NCI-H1436 (cell line): ENCODE data around the gene CERS4.
A peak's percentile ranks its signal among the peaks of the same experiment; 100 is the strongest.
"Not testable (repeated sequence)": the region's sequence is repeated elsewhere in the genome, so short reads cannot be mapped to it uniquely, and the experiment has no call there.

Experiments used
- DNase-seq: peaks from one replicate; lab custom pipeline; 2025; lab: John Stamatoyannopoulos, UW

Gene CERS4

DNA sequence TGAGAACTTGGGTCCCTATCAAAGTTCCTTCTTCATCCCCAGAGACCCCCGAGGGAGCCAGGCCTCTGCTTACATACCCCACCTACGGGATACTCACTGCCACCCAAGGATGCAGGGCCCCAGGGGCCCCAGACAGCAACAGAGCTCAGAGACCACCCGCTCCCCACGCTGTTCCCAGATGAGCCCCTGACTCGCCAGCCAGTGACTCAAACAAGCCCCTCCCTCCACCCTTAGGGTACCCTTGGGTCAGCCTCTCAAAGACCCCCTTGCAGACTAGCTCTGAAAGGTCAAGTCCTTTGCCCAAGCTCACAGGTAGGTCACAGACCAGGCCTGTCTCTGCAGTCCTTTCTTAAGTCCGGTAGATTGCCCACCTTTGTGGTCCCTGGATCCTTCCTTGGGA, 53.3 kb downstream of the CERS4 start:
- no peak for DNase-seq

- not testable (repeated sequence) for DNase-seq
Observed at GRCh38 chr19:8264248-8264647, 55.1 kb downstream of the CERS4 start.

DNA sequence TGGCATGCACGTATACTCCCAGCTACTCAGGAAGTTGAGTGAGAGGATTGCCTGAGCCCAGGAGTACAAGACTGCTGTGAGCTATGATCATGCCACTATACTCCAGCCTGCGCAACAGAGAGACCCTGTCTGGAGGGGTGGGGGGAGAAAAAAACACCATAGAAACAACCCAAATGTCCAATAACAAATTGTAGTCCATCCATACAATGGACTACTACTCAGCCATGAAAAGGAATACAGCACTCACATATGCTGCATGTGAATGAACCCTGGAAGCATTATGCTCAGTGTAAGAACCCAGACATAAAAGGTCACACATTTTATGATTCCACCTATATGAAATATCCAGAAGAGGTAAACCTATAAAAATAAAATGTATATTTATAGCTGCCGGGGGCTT, 56.7 kb downstream of the CERS4 start:
- DNase-seq, result no peak

DNA sequence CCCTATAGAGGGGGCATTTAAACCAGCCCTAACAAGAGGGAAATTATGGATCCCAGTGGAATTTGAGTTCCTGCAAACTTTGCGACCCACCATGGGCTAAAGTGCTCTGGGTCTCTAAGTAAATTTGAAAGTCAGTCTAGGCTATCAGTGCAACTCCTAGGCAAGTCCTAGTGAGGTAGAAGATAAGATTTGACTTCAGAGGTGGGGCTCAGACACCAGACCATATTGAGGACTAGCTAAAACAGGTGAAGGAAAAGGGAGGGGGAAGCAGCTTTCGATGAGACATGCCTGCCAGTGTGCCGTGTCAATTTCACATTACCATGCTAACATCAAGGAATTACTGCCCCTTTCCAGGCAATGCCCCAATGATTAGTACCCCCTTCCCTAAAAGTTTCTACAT, 60.6 kb downstream of the CERS4 start:
- no peak for DNase-seq

- DNase-seq, result not testable (repeated sequence)
Observed at GRCh38 chr19:8276508-8276907, 67.3 kb downstream of the CERS4 start.

GRCh38 chr19:8291337-8291736, 82.2 kb downstream of the CERS4 start:
- DNase-seq, result not testable (repeated sequence)

GRCh38 chr19:8302357-8302691, 93.2 kb downstream of the CERS4 start:
- DNase-seq, result no peak

- no peak for DNase-seq
Observed at GRCh38 chr19:8302734-8303133, 93.6 kb downstream of the CERS4 start.

DNA sequence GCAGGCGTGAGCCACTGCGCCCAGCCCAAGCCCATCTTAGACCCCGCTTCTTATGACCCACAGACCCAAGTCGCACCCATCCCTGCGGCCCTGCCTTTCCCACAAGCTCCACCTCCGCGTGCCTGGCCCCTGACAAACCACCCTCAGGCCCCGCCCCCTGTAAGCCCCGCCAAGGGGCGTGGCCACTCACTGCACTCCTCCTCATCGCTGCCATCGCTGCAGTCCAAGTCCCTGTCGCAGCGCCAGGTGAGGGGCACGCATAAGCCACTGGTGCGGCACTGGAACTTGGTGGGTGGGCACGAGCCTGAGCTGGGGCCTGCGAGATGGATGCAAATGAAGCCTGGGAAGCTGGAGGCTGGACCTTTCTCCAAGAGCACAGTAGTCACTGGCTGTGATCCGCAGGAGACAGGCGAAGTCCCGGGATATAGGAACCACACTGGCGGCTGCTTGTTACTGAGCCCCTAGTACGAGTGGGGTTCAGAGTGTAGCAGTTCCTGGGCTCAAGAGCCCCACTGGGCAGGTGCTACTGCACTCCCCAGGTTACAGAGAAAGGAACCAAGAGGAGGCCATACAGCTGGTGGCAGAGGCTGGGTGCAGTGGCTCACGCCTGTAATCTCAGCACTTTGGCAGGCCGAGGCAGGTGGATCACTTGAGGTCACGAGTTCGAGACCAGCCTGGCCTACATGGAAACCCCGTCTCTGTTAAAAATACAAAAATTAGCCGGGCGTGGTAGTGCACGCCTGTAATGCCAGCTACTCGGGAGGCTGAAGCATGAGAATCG, 95.9 kb downstream of the CERS4 start:
- DNase-seq, result no peak

GRCh38 chr19:8305798-8306197, 96.6 kb downstream of the CERS4 start:
- no peak for DNase-seq

- DNase-seq, result no peak
Observed at GRCh38 chr19:8306235-8307054, 97.3 kb downstream of the CERS4 start.

DNA sequence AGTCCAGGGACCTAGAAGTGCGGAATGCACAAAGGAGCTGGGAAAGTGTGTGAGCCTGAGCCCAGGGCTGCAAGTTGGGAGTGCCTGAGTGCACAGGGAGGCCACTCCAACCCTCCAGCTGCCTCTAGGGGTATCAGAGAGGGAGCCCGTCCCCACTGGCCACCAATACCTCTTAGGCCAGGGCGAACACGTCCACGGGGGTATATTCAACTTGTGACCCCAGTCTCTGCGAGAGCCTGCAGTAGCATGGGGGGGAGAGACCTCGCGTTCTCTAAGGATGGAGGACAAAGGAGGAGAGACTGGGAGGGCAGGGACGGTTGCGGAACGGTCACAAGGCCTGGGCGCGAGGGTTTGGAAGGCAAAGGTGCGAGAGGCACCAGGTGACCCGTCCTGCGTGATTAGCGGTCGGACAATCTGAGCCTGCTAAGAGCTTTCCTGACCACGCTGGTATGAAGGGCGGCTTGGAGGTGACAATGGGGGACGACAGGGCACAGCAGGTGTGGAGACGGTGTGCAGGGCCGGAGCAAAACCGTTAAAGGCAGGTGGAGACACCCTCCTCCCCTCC, 98.3 kb downstream of the CERS4 start:
- no peak for DNase-seq

GRCh38 chr19:8307965-8308866, 99.0 kb downstream of the CERS4 start, which contains the start of gene CD320:
CD320 (minus strand) TSS chr19:8308358; CDS start chr19:8308290, 68 bp downstream.
- peak; percentile 87 for DNase-seq

- DNase-seq, result no peak
Observed at GRCh38 chr19:8308891-8309291, 99.7 kb downstream of the CERS4 start.

- no peak for DNase-seq
Observed at GRCh38 chr19:8310342-8311055, 101.3 kb downstream of the CERS4 start.

DNA sequence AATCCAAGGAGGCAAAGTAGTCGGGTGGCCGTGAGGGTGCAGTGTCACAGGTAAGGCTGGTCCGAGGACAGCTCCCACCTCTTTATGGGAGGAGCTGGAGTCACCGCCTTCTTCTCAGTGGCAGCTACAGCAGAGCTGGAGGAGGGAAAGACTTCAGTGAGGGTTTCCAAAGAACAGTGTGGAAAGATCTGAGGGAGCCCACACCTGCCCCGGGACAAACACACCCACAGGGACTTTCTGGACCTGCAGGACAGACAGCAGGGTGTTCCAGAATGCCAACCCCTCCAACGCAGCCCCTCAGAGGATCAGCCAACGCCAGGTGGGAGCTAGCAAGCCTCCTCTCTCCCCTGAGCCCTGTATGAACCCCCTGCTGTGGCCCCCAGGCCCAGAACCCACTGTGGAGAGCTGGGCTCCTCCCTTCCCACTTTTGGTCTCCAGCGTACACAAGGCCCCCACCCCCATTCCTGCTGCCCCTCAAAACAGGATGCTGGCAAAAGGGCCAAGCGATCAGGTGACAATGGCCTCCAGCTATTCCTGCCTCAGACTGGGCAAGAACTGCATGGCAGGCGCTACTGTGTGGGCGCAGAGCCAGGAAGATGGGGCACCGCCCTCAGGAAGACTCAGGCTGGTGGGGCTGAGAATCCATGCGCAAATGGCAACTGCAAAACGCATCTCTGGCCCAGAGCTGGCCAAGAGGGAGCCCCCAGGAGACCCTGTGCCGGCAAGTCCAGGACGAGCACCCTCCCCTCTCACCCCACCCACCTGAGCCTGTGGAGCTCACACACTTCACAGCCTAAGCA, 102.5 kb downstream of the CERS4 start:
- no peak for DNase-seq
